Stomach (tissue), 9 donors: Measurements from ENCODE around the gene APOLD1. TPM values are rescaled to one million over a fixed set of nuclear protein-coding genes. Genes with fewer than 3 reads are reported as not detected.
"Not testable (repeated sequence)": the region's sequence is repeated elsewhere in the genome, so short reads cannot be mapped to it uniquely, and the experiment has no call there.

Source experiments
- DNase-seq, 2 donors: peaks; one replicate each; pipeline versions ENCODE4 v3.0.0 to v3.0.0-alpha.2; 2013 to 2019
- H3K27ac ChIP-seq, 5 donors: fragments of 200-600 bp in 4 of 5; sonication (generic) in 4 of 5; one replicate each; pipeline ENCODE4 v1.5.1; 2013 to 2019; ENCODE audit warnings: mild to moderate bottlenecking in 1 of 5, moderate library complexity in 1 of 5
- H3K27me3 ChIP-seq, 3 donors: fragments of 200-600 bp; sonication (generic); one replicate each; pipeline ENCODE4 v1.5.1; 2017 to 2019; ENCODE audit warnings: mixed run types in 1 of 3
- H3K36me3 ChIP-seq, 4 donors: fragments of 200-600 bp; sonication (generic); 1 replicate in 3 of 4; 2 replicates in 1 of 4; pipeline ENCODE4 v1.5.1; 2016 to 2019
- H3K4me1 ChIP-seq, 4 donors: fragments of 200-600 bp; sonication (generic); one replicate each; pipeline ENCODE4 v1.5.1; 2016 to 2019
- H3K4me3 ChIP-seq, 4 donors: fragments of 200-600 bp; sonication (generic) in 3 of 4; one replicate each; pipeline ENCODE4 v1.5.1; 2016 to 2019; ENCODE audit warnings: mild to moderate bottlenecking in 1 of 4
- H3K9me3 ChIP-seq, 4 donors: fragments of 200-600 bp; sonication (generic); one replicate each; pipeline ENCODE4 v1.5.1; 2016 to 2019
- EP300 ChIP-seq: sonication (generic); formaldehyde crosslinking; IDR thresholded peaks from one replicate; pipeline ENCODE4 v1.6.1; 2017; ENCODE audit warnings: antibody characterized with exemption
- POLR2A ChIP-seq, 4 donors: fragments of 450-650 bp; IDR thresholded peaks; one replicate each; pipeline ENCODE4 v1.6.1; 2016; ENCODE audit warnings: antibody characterized with exemption in 4 of 4, control low read depth in 2 of 4, mild to moderate bottlenecking in 1 of 4, moderate library complexity in 1 of 4
- POLR2AphosphoS5 ChIP-seq, 3 donors: sonication (generic); formaldehyde crosslinking; IDR thresholded peaks; one replicate each; pipeline ENCODE4 v1.6.1; 2016; ENCODE audit warnings: antibody characterized with exemption in 3 of 3
- WGBS, 5 donors: extraction: QIAGEN DNeasy Blood & Tissue Kit in 3 of 5; methylation state at CpG; one replicate each; pipeline versions ENCODE4 v1.1.5 to v1.1.7; 2013 to 2018; 5-methylcytosine and 5-hydroxymethylcytosine counted together
- intact Hi-C: fragments of 100-400 bp; cut with DNase I; formaldehyde crosslinking; loops from one replicate; pipeline ENCODE4 v1.15.1; 2023; ENCODE audit warnings: low total_unique reads
- polyA plus RNA-seq, 3 donors: library from polyadenylated mRNA; stranded (reverse); fragments of 200-250 nt; gene quantifications; one replicate each; pipeline ENCODE4 v1.2.3, GENCODE V29; 2013
- total RNA-seq, 5 donors: library from RNA; depleted of rRNA; stranded (reverse); fragments of >200 nt; gene quantifications; one replicate each; pipeline versions ENCODE4 v1.1.0 to v1.2.3, GENCODE V29; 2014 to 2016
- TF ChIP-seq, protein P1 (sequence below), 7 experiments: fragments of 450-650 bp in 4 of 7; fragments of 200-600 bp in 3 of 7; sonication (generic) in 3 of 7; IDR thresholded peaks; one replicate each; pipeline ENCODE4 v1.5.1; 2016 to 2019; ENCODE audit warnings: antibody characterized with exemption in 7 of 7, control low read depth in 2 of 7, mild to moderate bottlenecking in 1 of 7
- donor health status: healthy with polysubstance abuse.
- donor health status: Bipolar disorder and iron deficiency.
- donor health status: healthy.

APOLD1 gene
- total and polyA plus RNA-seq, 8 donors = 0.29 to 119 (median 7.7) TPM

GRCh38 chr12:12806784-12807516, 21.5 kb downstream of the APOLD1 start:
- intact Hi-C loops = no loop called here
- H3K9me3 ChIP-seq = no peaks in the 10 kb centered on the region
- H3K27ac ChIP-seq = peak overlapping the region; percentile 68 to 85 (median 74)
- no peaks in the 10 kb centered on the region for H3K27me3 ChIP-seq
- H3K4me3 ChIP-seq = no peak overlapping the region
- no peak for TF ChIP-seq POLR2A (IDR thresholded peaks at IDR 0.05)
- TF ChIP-seq, protein P1, sequence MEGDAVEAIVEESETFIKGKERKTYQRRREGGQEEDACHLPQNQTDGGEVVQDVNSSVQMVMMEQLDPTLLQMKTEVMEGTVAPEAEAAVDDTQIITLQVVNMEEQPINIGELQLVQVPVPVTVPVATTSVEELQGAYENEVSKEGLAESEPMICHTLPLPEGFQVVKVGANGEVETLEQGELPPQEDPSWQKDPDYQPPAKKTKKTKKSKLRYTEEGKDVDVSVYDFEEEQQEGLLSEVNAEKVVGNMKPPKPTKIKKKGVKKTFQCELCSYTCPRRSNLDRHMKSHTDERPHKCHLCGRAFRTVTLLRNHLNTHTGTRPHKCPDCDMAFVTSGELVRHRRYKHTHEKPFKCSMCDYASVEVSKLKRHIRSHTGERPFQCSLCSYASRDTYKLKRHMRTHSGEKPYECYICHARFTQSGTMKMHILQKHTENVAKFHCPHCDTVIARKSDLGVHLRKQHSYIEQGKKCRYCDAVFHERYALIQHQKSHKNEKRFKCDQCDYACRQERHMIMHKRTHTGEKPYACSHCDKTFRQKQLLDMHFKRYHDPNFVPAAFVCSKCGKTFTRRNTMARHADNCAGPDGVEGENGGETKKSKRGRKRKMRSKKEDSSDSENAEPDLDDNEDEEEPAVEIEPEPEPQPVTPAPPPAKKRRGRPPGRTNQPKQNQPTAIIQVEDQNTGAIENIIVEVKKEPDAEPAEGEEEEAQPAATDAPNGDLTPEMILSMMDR (IDR thresholded peaks at IDR 0.05) = peak in 1 of 7 experiments; percentile 2
- TF ChIP-seq EP300 = no peak
- TF ChIP-seq POLR2AphosphoS5 (IDR thresholded peaks at IDR 0.05) = no peak
- H3K4me1 ChIP-seq = peaks cover 0 to 58% (median 17%) of the 10 kb centered on the region in 4 donors
- H3K36me3 ChIP-seq = no peaks in the 10 kb centered on the region
- no peak for DNase-seq
- WGBS, 5 donors = 53 to 77% (median 68%) methylated on average over 8 of the region's 8 CpGs

DNA sequence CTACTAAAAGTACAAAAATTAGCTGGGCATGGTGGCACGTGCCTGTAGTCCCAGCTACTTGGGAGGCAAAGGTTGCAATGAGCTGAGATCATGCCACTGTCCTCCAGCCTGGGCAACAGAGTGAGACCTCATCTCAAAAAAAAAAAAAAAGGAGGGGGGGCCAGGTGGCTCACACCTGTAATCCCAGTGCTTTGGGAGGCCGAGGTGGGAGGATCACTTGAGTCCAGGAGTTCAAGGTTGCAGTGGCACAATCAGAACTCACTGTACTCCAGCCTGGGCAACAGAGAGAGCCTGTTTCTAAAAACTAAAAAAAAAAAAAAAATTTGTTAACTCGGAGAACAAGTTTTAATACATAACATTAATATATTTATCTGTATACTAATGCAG, 22.1 kb downstream of the APOLD1 start:
- peak overlapping the region; percentile 68 to 85 (median 74) for H3K27ac ChIP-seq
- H3K9me3 ChIP-seq, H3K27me3 ChIP-seq, H3K36me3 ChIP-seq, intact Hi-C loops, DNase-seq, H3K4me3 ChIP-seq: not testable (repeated sequence)
- 73 to 83% (median 81%) methylated on average over 3 of the region's 3 CpGs for WGBS, 5 donors
- peaks cover 0 to 57% (median 18%) of the 10 kb centered on the region in 4 donors for H3K4me1 ChIP-seq

DNA sequence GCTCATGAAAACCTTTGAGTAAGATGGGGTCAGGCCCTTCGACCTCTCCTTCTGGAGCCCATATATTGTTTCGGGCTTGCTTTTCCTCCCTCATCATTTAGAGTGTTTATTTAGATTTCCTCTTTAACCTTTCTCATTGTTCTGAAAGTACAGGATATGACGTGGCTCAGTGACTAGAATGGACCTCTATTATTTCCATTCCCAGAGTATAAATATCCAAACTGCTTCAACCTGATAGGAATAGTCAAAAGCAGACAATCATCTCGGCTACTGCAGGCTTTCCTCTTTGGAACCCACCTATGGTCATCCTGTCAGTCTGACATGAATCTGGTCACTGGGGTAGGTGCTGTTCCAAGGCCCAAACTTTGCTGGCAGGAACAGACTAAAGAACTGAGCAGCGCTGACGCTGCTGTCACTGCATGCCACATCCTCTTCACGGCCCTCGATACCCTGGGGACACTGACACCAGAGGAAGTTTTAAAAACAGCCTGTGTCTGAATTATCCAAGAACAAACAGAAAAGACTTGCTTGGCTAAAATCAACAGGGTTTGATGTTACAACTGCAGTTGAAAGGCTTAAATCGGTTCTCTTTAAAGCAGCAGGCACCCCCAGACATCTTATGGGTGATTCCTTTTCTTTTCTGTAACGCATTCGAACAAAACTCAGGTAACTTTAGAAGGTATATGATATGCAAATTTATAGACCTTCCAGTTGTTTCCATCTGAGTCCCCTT, 22.7 kb downstream of the APOLD1 start:
- H3K36me3 ChIP-seq = no peaks in the 10 kb centered on the region
- no peaks in the 10 kb centered on the region for H3K9me3 ChIP-seq
- no peaks in the 10 kb centered on the region for H3K27me3 ChIP-seq
- intact Hi-C loops = no loop called here
- peak overlapping the region; percentile 44 to 85 (median 74) for H3K27ac ChIP-seq
- peak; percentile 43 to 78 for DNase-seq
- H3K4me3 ChIP-seq = no peak overlapping the region
- WGBS, 5 donors = 51 to 58% (median 56%) methylated on average over 11 of the region's 11 CpGs
- peak in 2 of 3 donors; percentile 22 to 24 for TF ChIP-seq POLR2AphosphoS5 (IDR thresholded peaks at IDR 0.05)
- TF ChIP-seq, protein P1 (IDR thresholded peaks at IDR 0.05) = no peak
- H3K4me1 ChIP-seq = peaks cover 0 to 51% (median 17%) of the 10 kb centered on the region in 4 donors

DNA sequence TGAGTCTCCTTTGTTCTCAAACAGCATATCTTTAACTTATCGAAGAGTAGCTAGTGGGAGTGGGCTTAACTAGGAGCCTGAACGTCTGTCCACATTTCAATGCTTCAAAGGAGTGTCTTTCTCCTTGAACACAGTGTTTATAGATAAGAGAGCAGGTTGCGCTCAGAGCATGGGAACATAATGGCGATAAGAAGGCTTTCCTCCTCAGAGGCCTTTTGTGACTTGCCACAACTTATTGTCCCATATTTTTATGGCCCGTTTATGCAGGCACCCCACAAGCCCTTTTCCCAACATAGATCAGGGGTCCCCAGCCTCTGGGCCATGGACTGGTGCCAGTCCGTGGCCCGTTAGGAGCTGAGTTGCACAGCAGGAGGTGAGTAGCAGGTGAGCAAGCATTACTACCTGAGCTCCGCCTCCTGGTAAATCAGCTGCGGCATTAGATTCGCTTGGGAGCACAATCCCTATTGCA, 25.1 kb downstream of the APOLD1 start:
- H3K4me1 ChIP-seq = peaks cover 10 to 66% (median 30%) of the 10 kb centered on the region in 4 donors
- H3K4me3 ChIP-seq = no peak overlapping the region
- intact Hi-C loops = no loop called here
- H3K36me3 ChIP-seq = peaks cover 0 to 6% (median 2%) of the 10 kb centered on the region in 4 donors
- no peaks in the 10 kb centered on the region for H3K27me3 ChIP-seq
- peak in 1 of 2 donors; percentile 48 for DNase-seq
- TF ChIP-seq, protein P1 (IDR thresholded peaks at IDR 0.05) = peak in 1 of 7 experiments; percentile 6
- no peak for TF ChIP-seq EP300
- H3K27ac ChIP-seq = peak overlapping the region in 4 of 5 donors; percentile 30 to 75 (median 56)
- H3K9me3 ChIP-seq = no peaks in the 10 kb centered on the region
- 39 to 58% (median 39%) methylated on average over 10 of the region's 10 CpGs for WGBS, 5 donors
